ENCODE data around the gene FBXO10. TPM values are rescaled to one million over a fixed set of nuclear protein-coding genes. Genes with fewer than 3 reads are reported as not detected.
A peak's percentile ranks its signal among the peaks of the same experiment; 100 is the strongest.

FBXO10 gene
- total RNA-seq, 4 donors from 2014 or later, result 4.2 to 16.5 (median 6.8) TPM

- peaks cover 19 to 40% (median 25%) of the 10 kb centered on the region in 4 donors for H3K4me1 ChIP-seq
- DNase-seq, result peak; percentile 94
- H3K27me3 ChIP-seq, result no peaks in the 10 kb centered on the region
- 0% methylated on average over 57 of the region's 72 CpGs; no CpG with 5 or more reads in 1 of the 2 donors for WGBS, 2 donors (ENCODE audit: low coverage in 1 of 2)
- peak within 1 kb of the TSS; percentile 56 to 86 (median 69) for H3K4me3 ChIP-seq
- H3K9me3 ChIP-seq, result no peaks in the 10 kb centered on the region
- in situ Hi-C loops (cut with MboI; ENCODE audit: low pct_ligation_motif_present in 1 of 4, low pct_unique_long_range_greater_than_20kb in 1 of 4, low sequenced_read_pairs in 3 of 4), result loop anchor here in 3 of 4 donors (10.0 to 25.0 kb wide), 6 partner anchors 108 to 470 kb away; partner anchors contain the start of genes POLR1E (in 2 of the 3), SLC25A51 (in 2 of the 3), EXOSC3 (in 1 of the 3) and SHB (in 1 of the 3)
- H3K27ac ChIP-seq, result peak within 1 kb of the TSS; percentile 86 to 89 (median 88)
- TF ChIP-seq EP300 (IDR thresholded peaks at IDR 0.05; ENCODE audit: low read depth) (no peak), POLR2A (IDR thresholded peaks at IDR 0.05) (peak; percentile 89), CTCF (IDR thresholded peaks at IDR 0.05) (no peak), POLR2AphosphoS5 (IDR thresholded peaks at IDR 0.05) (peak; percentile 96 to 97 (median 97))
- intact Hi-C loops (cut with DNase I; ENCODE audit: low total_unique reads), result no loop called here
- H3K36me3 ChIP-seq, result peaks cover 0 to 16% (median 3%) of the 10 kb centered on the region in 4 donors
These were observed 16.1 kb upstream of the FBXO10 start, which contains the start of gene TOMM5 for GRCh38 chr9:37592108-37592951. Gene TOMM5 (minus strand): TSS chr9:37592597. CDS start chr9:37592532, 65 bp downstream.

GRCh38 chr9:37587521-37587920 lies 11.3 kb upstream of the FBXO10 start:
- no peaks in the 10 kb centered on the region for H3K9me3 ChIP-seq
- H3K4me1 ChIP-seq, result peaks cover 13 to 52% (median 25%) of the 10 kb centered on the region in 4 donors
- peaks cover 0 to 35% (median 9%) of the 10 kb centered on the region in 4 donors for H3K36me3 ChIP-seq
- intact Hi-C loops (cut with DNase I; ENCODE audit: low total_unique reads) (no loop called here), in situ Hi-C loops (cut with MboI; ENCODE audit: low pct_ligation_motif_present in 1 of 4, low pct_unique_long_range_greater_than_20kb in 1 of 4, low sequenced_read_pairs in 3 of 4) (loop anchor here in 1 of 4 donors (25.0 kb wide), 3 partner anchors 200 to 475 kb away; partner anchors contain the start of genes EXOSC3, SHB and SLC25A51)
- WGBS, 2 donors (ENCODE audit: low coverage in 1 of 2), result 62 to 83% methylated on average over 4 of the region's 4 CpGs
- no peaks in the 10 kb centered on the region for H3K27me3 ChIP-seq
- no peak overlapping the region for H3K27ac ChIP-seq
- H3K4me3 ChIP-seq, result no peak overlapping the region
- TF ChIP-seq CTCF (IDR thresholded peaks at IDR 0.05) (no peak), POLR2AphosphoS5 (IDR thresholded peaks at IDR 0.05) (no peak), EP300 (IDR thresholded peaks at IDR 0.05; ENCODE audit: low read depth) (no peak), POLR2A (IDR thresholded peaks at IDR 0.05) (no peak)
- DNase-seq, result no peak

GRCh38 chr9:37583522-37584121 lies 7.4 kb upstream of the FBXO10 start:
- Histone ChIP-seq H3K4me1 (peaks cover 0 to 28% (median 4%) of the 10 kb centered on the region in 4 donors), H3K4me3 (no peak overlapping the region), H3K9me3 (no peaks in the 10 kb centered on the region), H3K27me3 (no peaks in the 10 kb centered on the region), H3K27ac (peak overlapping the region; percentile 25 to 63 (median 57)), H3K36me3 (peaks cover 0 to 32% (median 9%) of the 10 kb centered on the region in 4 donors)
- WGBS, 2 donors (ENCODE audit: low coverage in 1 of 2), result 37 to 55% methylated on average over 2 to 3 of the region's 3 CpGs
- TF ChIP-seq POLR2AphosphoS5 (IDR thresholded peaks at IDR 0.05), result peak in 2 of 3 donors; percentile 2 to 45
- no peak for TF ChIP-seq EP300 (IDR thresholded peaks at IDR 0.05; ENCODE audit: low read depth)
- intact Hi-C loops (cut with DNase I; ENCODE audit: low total_unique reads), result no loop called here
- no peak for DNase-seq
- in situ Hi-C loops (cut with MboI; ENCODE audit: low pct_ligation_motif_present in 1 of 4, low pct_unique_long_range_greater_than_20kb in 1 of 4, low sequenced_read_pairs in 3 of 4), result loop anchor here in 1 of 4 donors (25.0 kb wide), 3 partner anchors 204 to 479 kb away; partner anchors contain the start of genes EXOSC3, SHB and SLC25A51

- WGBS, 2 donors (ENCODE audit: low coverage in 1 of 2), result 62 to 67% methylated on average over 6 of the region's 6 CpGs
- no peak for DNase-seq
- Histone ChIP-seq H3K4me1 (peaks cover 0 to 28% (median 4%) of the 10 kb centered on the region in 4 donors), H3K27ac (peak overlapping the region; percentile 25 to 63 (median 57)), H3K36me3 (peaks cover 0 to 22% (median 7%) of the 10 kb centered on the region in 4 donors), H3K4me3 (no peak overlapping the region), H3K9me3 (no peaks in the 10 kb centered on the region), H3K27me3 (no peaks in the 10 kb centered on the region)
- in situ Hi-C loops (cut with MboI; ENCODE audit: low pct_ligation_motif_present in 1 of 4, low pct_unique_long_range_greater_than_20kb in 1 of 4, low sequenced_read_pairs in 3 of 4) (loop anchor here in 1 of 4 donors (25.0 kb wide), 3 partner anchors 205 to 480 kb away; partner anchors contain the start of genes EXOSC3, SHB and SLC25A51), intact Hi-C loops (cut with DNase I; ENCODE audit: low total_unique reads) (no loop called here)
- TF ChIP-seq POLR2A (IDR thresholded peaks at IDR 0.05) (no peak), POLR2AphosphoS5 (IDR thresholded peaks at IDR 0.05) (peak in 1 of 3 donors; percentile 23), CTCF (IDR thresholded peaks at IDR 0.05) (peak; percentile 63 to 81 (median 76)), EP300 (IDR thresholded peaks at IDR 0.05; ENCODE audit: low read depth) (no peak)
These were observed 6.5 kb upstream of the FBXO10 start for GRCh38 chr9:37582548-37583157.
